SK-N-SH (cell line): ENCODE data around the gene TMEM88. TPM values are rescaled to one million over a fixed set of nuclear protein-coding genes. Genes with fewer than 3 reads are reported as not detected.

Experiments
- CTCF ChIA-PET: fragments of 300-600, 350-600 bp; formaldehyde crosslinking; extraction: SDS; loops from one replicate; lab custom pipeline; 2021; lab: Yijun Ruan, JAX
- POLR2A ChIA-PET: fragments of 350-600 bp; sonication (Branson Sonifier 250); formaldehyde crosslinking; extraction: SDS; loops from one replicate; lab custom pipeline; 2020; ENCODE audit warnings: antibody characterized with exemption, inconsistent platforms; lab: Yijun Ruan, JAX
- DNase-seq: peaks from one replicate; pipeline ENCODE4 v3.0.0; 2012
- H2AFZ ChIP-seq: fragments of 200-600 bp; sonication (generic); 2 replicates; pipeline ENCODE4 v1.8.1; 2016; ENCODE audit warnings: antibody characterized with exemption, mild to moderate bottlenecking, low read depth
- H3F3A ChIP-seq: fragments of 200-600 bp; sonication (generic); replicated peaks from 2 replicates; pipeline ENCODE3; 2016; ENCODE audit warnings: antibody characterized with exemption, mild to moderate bottlenecking; ENCODE audit not compliant: insufficient read depth
- H3K27ac ChIP-seq, 2 experiments: fragments of 200-500 bp in 1 of 2; fragments of 200-600 bp in 1 of 2; sonication (Bioruptor generic) in 1 of 2; sonication (generic), shearing (Covaris generic) in 1 of 2; 2 replicates each; pipeline versions ENCODE4 v1.5.1 to v1.6.1; 2014 to 2016; ENCODE audit warnings: low read depth in 2 of 2, inconsistent platforms in 1 of 2, low read length in 1 of 2, mild to moderate bottlenecking in 1 of 2, mixed read lengths in 1 of 2
- H3K27me3 ChIP-seq: fragments of 200-600 bp; sonication (generic), shearing (Covaris generic); 2 replicates; pipeline ENCODE4 v1.6.1; 2016; ENCODE audit warnings: mixed run types; ENCODE audit not compliant: insufficient read depth
- H3K36me3 ChIP-seq, 2 experiments: fragments of 200-500 bp in 1 of 2; fragments of 200-600 bp in 1 of 2; sonication (Bioruptor generic) in 1 of 2; sonication (generic) in 1 of 2; replicated peaks in 1 of 2; 2 replicates each; pipeline versions ENCODE3 to v1.5.1; 2014 to 2016; ENCODE audit warnings: low read length in 1 of 2, mild to moderate bottlenecking in 1 of 2; ENCODE audit not compliant: insufficient read depth in 2 of 2, control insufficient read depth in 1 of 2
- H3K4me1 ChIP-seq, 2 experiments: fragments of 200-500 bp in 1 of 2; fragments of 200-600 bp in 1 of 2; sonication (Bioruptor generic) in 1 of 2; sonication (generic), shearing (Covaris generic) in 1 of 2; 2 replicates each; pipeline versions ENCODE4 v1.5.1 to v1.6.1; 2014 to 2016; ENCODE audit warnings: low read depth in 1 of 2, low read length in 1 of 2, mixed run types in 1 of 2; ENCODE audit not compliant: insufficient read depth in 2 of 2, control insufficient read depth in 1 of 2
- H3K4me2 ChIP-seq: fragments of 200-600 bp; sonication (generic), shearing (Covaris generic); 2 replicates; pipeline ENCODE4 v1.6.1; 2017; ENCODE audit warnings: mixed run types
- H3K4me3 ChIP-seq, 2 experiments: fragments of 200-500 bp in 1 of 2; fragments of 200-600 bp in 1 of 2; sonication (Bioruptor generic) in 1 of 2; sonication (generic), shearing (Covaris generic) in 1 of 2; 2 replicates each; pipeline versions ENCODE4 v1.5.1 to v1.8.1; 2014 to 2016; ENCODE audit warnings: low read depth in 2 of 2, inconsistent platforms in 1 of 2, low read length in 1 of 2, mild to moderate bottlenecking in 1 of 2, mixed read lengths in 1 of 2, moderate library complexity in 1 of 2
- H3K79me2 ChIP-seq: fragments of 200-600 bp; sonication (generic); 2 replicates; pipeline ENCODE4 v1.8.1; 2017; ENCODE audit warnings: mild to moderate bottlenecking; ENCODE audit not compliant: insufficient read depth
- H3K9ac ChIP-seq: fragments of 200-600 bp; sonication (generic); 2 replicates; pipeline ENCODE4 v1.6.1; 2017; ENCODE audit warnings: mixed run types
- H3K9me2 ChIP-seq: fragments of 200-600 bp; sonication (generic); 2 replicates; pipeline ENCODE4 v1.6.1; 2017; ENCODE audit warnings: mixed run types
- H3K9me3 ChIP-seq: fragments of 200-600 bp; sonication (generic); 2 replicates; pipeline ENCODE4 v1.6.1; 2017; ENCODE audit warnings: mixed run types, mild to moderate bottlenecking, moderate library complexity
- H4K20me1 ChIP-seq: fragments of 200-600 bp; sonication (generic); 2 replicates; pipeline ENCODE4 v1.6.1; 2017; ENCODE audit warnings: mild to moderate bottlenecking, mixed run types; ENCODE audit not compliant: insufficient read depth
- CHD2 ChIP-seq: fragments of 150-350 bp; IDR thresholded peaks from 2 replicates; pipeline ENCODE4 v1.6.1; 2018; ENCODE audit warnings: low read length; ENCODE audit not compliant: partially characterized antibody
- IRF3 ChIP-seq: fragments of 150-350 bp; IDR thresholded peaks from 2 replicates; pipeline ENCODE4 v1.6.1; 2016; ENCODE audit warnings: mild to moderate bottlenecking, low read depth, low read length
- MEF2A ChIP-seq: IDR thresholded peaks from 2 replicates; pipeline ENCODE4 v1.4.0; 2012; ENCODE audit warnings: low read depth, borderline replicate concordance
- MXI1 ChIP-seq: IDR thresholded peaks from 2 replicates; pipeline ENCODE4 v1.6.1; 2012; ENCODE audit warnings: mild to moderate bottlenecking, low read depth, low read length, improper control_type of control experiment
- PBX3 ChIP-seq: IDR thresholded peaks from 2 replicates; pipeline ENCODE4; 2012
- POLR2AphosphoS5 ChIP-seq: IDR thresholded peaks from 2 replicates; pipeline ENCODE4 v1.6.1; 2012; ENCODE audit warnings: low read depth, low read length
- RAD21 ChIP-seq: IDR thresholded peaks from 2 replicates; pipeline ENCODE4 v1.6.1; 2012; ENCODE audit warnings: mild to moderate bottlenecking, low read length
- RCOR1 ChIP-seq: fragments of 150-350 bp; IDR thresholded peaks from 2 replicates; pipeline ENCODE4 v1.6.1; 2017; ENCODE audit warnings: antibody characterized with exemption, low read length
- RXRA ChIP-seq: IDR thresholded peaks from 2 replicates; pipeline ENCODE4 v1.4.0; 2012; ENCODE audit warnings: low read depth, mild to moderate bottlenecking, borderline replicate concordance
- SIN3A ChIP-seq: IDR thresholded peaks from 2 replicates; pipeline ENCODE4 v1.6.1; 2012; ENCODE audit warnings: low read depth, mild to moderate bottlenecking, low read length, moderate library complexity, borderline replicate concordance
- TAF1 ChIP-seq: IDR thresholded peaks from 2 replicates; pipeline ENCODE4 v1.6.1; 2012; ENCODE audit warnings: low read depth, mild to moderate bottlenecking, low read length, moderate library complexity, borderline replicate concordance
- USF1 ChIP-seq: IDR thresholded peaks from 2 replicates; pipeline ENCODE4 v1.4.0; 2012; ENCODE audit warnings: low read depth, borderline replicate concordance
- YY1 ChIP-seq: IDR thresholded peaks from 2 replicates; pipeline ENCODE4 v1.4.0; 2012; ENCODE audit warnings: low read depth, mild to moderate bottlenecking
- WGBS: methylation state at CpG from one replicate; pipeline ENCODE4 v1.1.6; 2017; ENCODE audit warnings: low lambda C conversion rate; 5-methylcytosine and 5-hydroxymethylcytosine counted together
- polyA plus RNA-seq, 3 experiments: library from polyadenylated mRNA; depleted of rRNA; stranded (reverse); fragments of >200 nt; gene quantifications; 2 replicates each; pipeline ENCODE4 v1.2.3, GENCODE V29; 2012
- TF ChIP-seq, protein P1 (sequence below): IDR thresholded peaks from 2 replicates; pipeline ENCODE4 v1.4.0; 2012; ENCODE audit warnings: low read depth

Gene TMEM88
- polyA plus RNA-seq, 1 of the 3 experiments (the other 2 are of a cell fraction), result 1.2 TPM

DNA sequence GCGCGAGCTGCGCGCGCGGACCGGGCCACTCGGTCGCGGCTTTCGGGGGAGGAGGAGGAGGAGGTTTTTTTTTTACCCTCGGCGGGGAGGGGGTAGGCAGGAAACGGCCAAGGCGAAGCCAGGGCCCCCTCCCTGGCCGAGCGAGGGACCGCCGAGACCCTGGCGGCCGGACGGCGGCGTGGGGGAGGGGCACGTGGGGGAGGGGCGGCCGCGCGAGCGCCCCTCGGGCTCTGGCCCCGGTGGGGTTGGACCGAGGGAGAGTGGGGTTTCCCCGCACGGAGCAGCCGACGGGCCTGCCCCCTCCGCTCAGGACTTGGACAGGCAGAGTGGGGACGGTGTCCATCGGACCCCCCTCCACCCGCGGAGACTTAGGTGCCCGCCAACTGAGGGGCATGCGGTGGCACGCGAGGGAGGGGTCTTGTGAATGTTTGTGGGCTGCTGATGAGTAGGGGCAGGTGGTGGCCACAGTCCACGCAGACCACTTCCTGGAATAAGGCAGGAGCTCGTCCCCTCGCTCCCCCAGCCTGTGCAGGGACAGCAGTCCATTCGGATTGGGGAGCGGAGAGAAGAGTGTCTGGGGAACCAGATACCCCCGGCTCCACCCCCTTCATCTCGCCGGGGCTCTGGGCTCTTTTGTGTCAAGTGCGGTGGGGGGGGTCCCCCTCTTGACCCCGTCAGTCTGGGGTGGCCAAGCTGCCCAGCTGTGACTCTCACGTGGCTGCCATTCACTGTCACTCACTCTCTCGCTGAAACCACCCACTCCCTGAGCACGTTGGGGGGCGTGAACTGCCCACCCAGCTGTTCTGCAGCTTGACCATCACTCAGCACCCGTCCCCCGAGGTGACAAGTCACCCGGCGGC lies 30.7 kb downstream of the TMEM88 start:
- H3K27me3 ChIP-seq, result no peaks in the 10 kb centered on the region
- TF ChIP-seq RXRA (no peak), USF1 (peak; percentile 47; the same call in 1 of the 2 replicates), MEF2A (no peak), RCOR1 (no peak), SIN3A (peak; percentile 65), RAD21 (no peak), PBX3 (peak; percentile 80), POLR2AphosphoS5 (peak; percentile 41), YY1 (peak; percentile 31; the same call in 1 of the 2 replicates), TAF1 (no peak), CHD2 (peak; percentile 90), MXI1 (peak; percentile 97), IRF3 (no peak)
- TF ChIP-seq, protein P1, sequence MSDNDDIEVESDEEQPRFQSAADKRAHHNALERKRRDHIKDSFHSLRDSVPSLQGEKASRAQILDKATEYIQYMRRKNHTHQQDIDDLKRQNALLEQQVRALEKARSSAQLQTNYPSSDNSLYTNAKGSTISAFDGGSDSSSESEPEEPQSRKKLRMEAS, result peak; percentile 57
- no peak overlapping the region for H2AFZ ChIP-seq
- H3K9ac ChIP-seq, result peak overlapping the region; percentile 77
- H3K4me2 ChIP-seq, result peak overlapping the region; percentile 99
- DNase-seq, result peak; percentile 80
- H3K79me2 ChIP-seq, result peaks cover 44% of the 10 kb centered on the region
- ChIA-PET POLR2A (interaction anchor here (0.7 to 1.7 kb wide), 6 partner anchors 10 to 50 kb away, joined by 3 to 5 read pairs (median 3); partner anchors contain the start of genes CNTROB, NAA38 and TRAPPC1), CTCF (interaction anchor here (0.8 to 1.7 kb wide), 4 partner anchors 12 to 51 kb away, joined by 3 to 4 read pairs (median 3); no protein-coding TSS in a partner anchor)
- WGBS, result under 1% methylated on average over 18 of the region's 64 CpGs
- H4K20me1 ChIP-seq, result peaks cover 3% of the 10 kb centered on the region; the same call in 1 of the 2 replicates
- H3F3A ChIP-seq, result peaks cover 36% of the 10 kb centered on the region
- no peaks in the 10 kb centered on the region for H3K9me3 ChIP-seq
- H3K9me2 ChIP-seq, result no peaks in the 10 kb centered on the region
- peaks cover 37 to 66% of the 10 kb centered on the region in 2 experiments for H3K4me1 ChIP-seq
- peak overlapping the region; percentile 76 to 78 for H3K4me3 ChIP-seq
- peak overlapping the region; percentile 96 to 100 for H3K27ac ChIP-seq
- H3K36me3 ChIP-seq, result peaks cover 10 to 13% of the 10 kb centered on the region in 2 experiments
